ENCODE results near the gene CLEC9A.

DNA sequence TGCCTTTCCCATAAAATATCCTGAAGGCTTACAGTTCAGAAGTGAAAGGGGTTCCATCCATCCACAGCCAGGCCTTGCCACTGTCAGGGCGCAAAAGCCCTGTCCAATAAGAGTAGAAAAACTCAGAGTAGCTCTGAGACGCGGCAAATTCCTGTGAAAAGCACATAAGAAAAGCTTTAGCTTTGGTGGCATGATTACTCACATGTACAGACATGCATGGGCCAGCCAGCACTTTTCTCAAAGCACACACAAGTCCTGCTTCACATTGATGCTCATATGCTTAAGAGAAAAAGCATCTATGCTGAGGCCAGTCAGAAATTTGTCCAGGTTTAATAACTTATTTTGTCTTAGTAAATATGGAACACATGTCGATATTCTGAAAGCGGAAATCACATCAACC is 42.8 kb downstream of the CLEC9A start:
- no peak for TF ChIP-seq POLR2A (IDR thresholded peaks at IDR 0.05)
- TF ChIP-seq, protein P1, sequence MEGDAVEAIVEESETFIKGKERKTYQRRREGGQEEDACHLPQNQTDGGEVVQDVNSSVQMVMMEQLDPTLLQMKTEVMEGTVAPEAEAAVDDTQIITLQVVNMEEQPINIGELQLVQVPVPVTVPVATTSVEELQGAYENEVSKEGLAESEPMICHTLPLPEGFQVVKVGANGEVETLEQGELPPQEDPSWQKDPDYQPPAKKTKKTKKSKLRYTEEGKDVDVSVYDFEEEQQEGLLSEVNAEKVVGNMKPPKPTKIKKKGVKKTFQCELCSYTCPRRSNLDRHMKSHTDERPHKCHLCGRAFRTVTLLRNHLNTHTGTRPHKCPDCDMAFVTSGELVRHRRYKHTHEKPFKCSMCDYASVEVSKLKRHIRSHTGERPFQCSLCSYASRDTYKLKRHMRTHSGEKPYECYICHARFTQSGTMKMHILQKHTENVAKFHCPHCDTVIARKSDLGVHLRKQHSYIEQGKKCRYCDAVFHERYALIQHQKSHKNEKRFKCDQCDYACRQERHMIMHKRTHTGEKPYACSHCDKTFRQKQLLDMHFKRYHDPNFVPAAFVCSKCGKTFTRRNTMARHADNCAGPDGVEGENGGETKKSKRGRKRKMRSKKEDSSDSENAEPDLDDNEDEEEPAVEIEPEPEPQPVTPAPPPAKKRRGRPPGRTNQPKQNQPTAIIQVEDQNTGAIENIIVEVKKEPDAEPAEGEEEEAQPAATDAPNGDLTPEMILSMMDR (IDR thresholded peaks at IDR 0.05), result no peak
